GM23338 (cell line): ENCODE results near the gene ROBO1. TPM values are rescaled to one million over a fixed set of nuclear protein-coding genes. Genes with fewer than 3 reads are reported as not detected.

Experiments used
- ATAC-seq: fragments of 200-7000 bp; cut with Tn5 transposase; 3 replicates; pipeline ENCODE4 v1.9.1; 2020
- DNase-seq: peaks from one replicate; pipeline ENCODE4 v3.0.0-alpha.2; 2015; ENCODE audit warnings: low spot score
- H2AFZ ChIP-seq: fragments of 200-600 bp; sonication (generic); 2 replicates; pipeline ENCODE4 v1.8.0; 2016; ENCODE audit warnings: antibody characterized with exemption, mild to moderate bottlenecking, moderate library complexity
- H3F3A ChIP-seq: fragments of 200-600 bp; sonication (generic); replicated peaks from 2 replicates; pipeline ENCODE4 v1.8.0; 2017; ENCODE audit warnings: antibody characterized with exemption, mixed run types, low read depth
- H3K27ac ChIP-seq: fragments of 200-600 bp; sonication (generic); 2 replicates; pipeline ENCODE4 v1.6.1; 2016; ENCODE audit warnings: low read depth
- H3K27me3 ChIP-seq: fragments of 200-600 bp; sonication (generic); 2 replicates; pipeline ENCODE4 v1.8.0; 2016; ENCODE audit warnings: mild to moderate bottlenecking, mixed run types, moderate library complexity; ENCODE audit not compliant: insufficient read depth
- H3K36me3 ChIP-seq: fragments of 200-600 bp; sonication (generic); 2 replicates; pipeline ENCODE4 v1.8.0; 2016; ENCODE audit warnings: mild to moderate bottlenecking; ENCODE audit not compliant: insufficient read depth
- H3K4me1 ChIP-seq: fragments of 200-600 bp; sonication (generic); 2 replicates; pipeline ENCODE4 v1.8.0; 2016; ENCODE audit warnings: mild to moderate bottlenecking, moderate library complexity; ENCODE audit not compliant: insufficient read depth
- H3K4me2 ChIP-seq: fragments of 200-600 bp; sonication (generic); 2 replicates; pipeline ENCODE4 v1.7.1; 2017; ENCODE audit warnings: mixed run types
- H3K4me3 ChIP-seq: fragments of 200-600 bp; sonication (generic); 2 replicates; pipeline ENCODE4 v1.6.1; 2016; ENCODE audit warnings: mixed run types
- H3K79me2 ChIP-seq: fragments of 200-600 bp; sonication (generic); replicated peaks from 2 replicates; pipeline ENCODE4 v1.8.0; 2017; ENCODE audit warnings: mild to moderate bottlenecking; ENCODE audit not compliant: insufficient read depth
- H3K9me2 ChIP-seq: fragments of 200-600 bp; sonication (generic); 2 replicates; pipeline ENCODE4 v1.8.0; 2017; ENCODE audit not compliant: insufficient read depth
- H4K20me1 ChIP-seq: fragments of 200-600 bp; sonication (generic); replicated peaks from 2 replicates; pipeline ENCODE4 v1.8.0; 2017; ENCODE audit warnings: mild to moderate bottlenecking; ENCODE audit not compliant: insufficient read depth
- H3K27ac Mint-ChIP-seq: 2 replicates; pipeline ENCODE4 v1.8.0; 2020; ENCODE audit warnings: inconsistent platforms, mild to moderate bottlenecking, moderate library complexity, mixed read lengths
- H3K27me3 Mint-ChIP-seq: 3 replicates; pipeline ENCODE4 v1.8.0; 2022; ENCODE audit warnings: low read depth, mild to moderate bottlenecking, moderate library complexity, mixed read lengths, inconsistent platforms; ENCODE audit not compliant: insufficient read depth, poor library complexity
- H3K36me3 Mint-ChIP-seq: 3 replicates; pipeline ENCODE4 v1.8.0; 2021; ENCODE audit warnings: low read depth, mild to moderate bottlenecking, inconsistent platforms, moderate library complexity, mixed read lengths
- H3K4me1 Mint-ChIP-seq: 3 replicates; pipeline ENCODE4 v1.8.0; 2020; ENCODE audit warnings: mild to moderate bottlenecking, inconsistent platforms, mixed read lengths
- H3K4me3 Mint-ChIP-seq: 3 replicates; pipeline ENCODE4 v1.8.0; 2021; ENCODE audit warnings: moderate library complexity, mild to moderate bottlenecking, inconsistent platforms, mixed read lengths
- H3K9me3 Mint-ChIP-seq: 3 replicates; pipeline ENCODE4 v1.8.0; 2020; ENCODE audit warnings: moderate library complexity, mild to moderate bottlenecking, inconsistent platforms, mixed read lengths
- CREB1 ChIP-seq: fragments of 250-450 bp; sonication (Bioruptor Pico); IDR thresholded peaks from 2 replicates; pipeline ENCODE4 v1.5.0; 2020; ENCODE audit warnings: low read depth, mild to moderate bottlenecking, moderate library complexity
- EZH2 ChIP-seq: fragments of 200-600 bp; sonication (generic); IDR thresholded peaks from one replicate; pipeline ENCODE4 v1.8.0; 2017; ENCODE audit warnings: antibody characterized with exemption, mild to moderate bottlenecking, low read depth; ENCODE audit not compliant: unreplicated experiment
- EZH2phosphoT487 ChIP-seq: fragments of 200-600 bp; sonication (generic); IDR thresholded peaks from one replicate; pipeline ENCODE4 v1.8.1; 2018; ENCODE audit warnings: antibody characterized with exemption; ENCODE audit not compliant: unreplicated experiment
- JUNB ChIP-seq: IDR thresholded peaks from one replicate; pipeline ENCODE4 v1.6.1; 2016; ENCODE audit warnings: antibody characterized with exemption; ENCODE audit not compliant: unreplicated experiment
- NANOG ChIP-seq: IDR thresholded peaks from 2 replicates; pipeline ENCODE4 v1.6.1; 2016; ENCODE audit warnings: antibody characterized with exemption, borderline replicate concordance
- POLR2AphosphoS5 ChIP-seq: IDR thresholded peaks from 2 replicates; pipeline ENCODE4 v1.6.1; 2016; ENCODE audit warnings: antibody characterized with exemption, low read depth
- ZNF114 ChIP-seq: fragments of 250-450 bp; sonication (Bioruptor Pico); IDR thresholded peaks from 2 replicates; pipeline ENCODE4 v1.5.0; 2020; ENCODE audit warnings: mild to moderate bottlenecking, moderate library complexity
- ZNF331 ChIP-seq: fragments of 250-450 bp; sonication (Bioruptor Pico); IDR thresholded peaks from 2 replicates; pipeline ENCODE4 v1.5.0; 2020; ENCODE audit warnings: low read depth, mild to moderate bottlenecking, moderate library complexity
- polyA plus RNA-seq: library from polyadenylated mRNA; unstranded; fragments of >200 nt; fragmentation: Nextera tagmentation; extraction: Ambion mirVana; gene quantifications from 2 replicates; pipeline ENCODE4 v1.2.1, GENCODE V29; 2016
- total RNA-seq: library from RNA; depleted of rRNA; stranded (reverse); fragments of >200 nt; shearing (Covaris generic); gene quantifications from 2 replicates; pipeline ENCODE4 v1.2.3, GENCODE V29; 2014
- TF ChIP-seq, protein P1 (sequence below): IDR thresholded peaks from 2 replicates; pipeline ENCODE4 v1.6.1; 2016; ENCODE audit warnings: antibody characterized with exemption
- TF ChIP-seq, protein P2 (sequence below), 2 experiments: fragments of 200-600 bp in 1 of 2; sonication (generic) in 1 of 2; conservative IDR thresholded peaks; 2 replicates each; pipeline versions ENCODE4 v1.5.1 to v1.6.1; 2016 to 2017; ENCODE audit warnings: antibody characterized with exemption in 2 of 2, low read depth in 2 of 2, mild to moderate bottlenecking in 2 of 2, moderate library complexity in 1 of 2

The ROBO1 gene
- total and polyA plus RNA-seq, 2 experiments from 2014 or later, result 19.2 to 78.3 TPM

DNA sequence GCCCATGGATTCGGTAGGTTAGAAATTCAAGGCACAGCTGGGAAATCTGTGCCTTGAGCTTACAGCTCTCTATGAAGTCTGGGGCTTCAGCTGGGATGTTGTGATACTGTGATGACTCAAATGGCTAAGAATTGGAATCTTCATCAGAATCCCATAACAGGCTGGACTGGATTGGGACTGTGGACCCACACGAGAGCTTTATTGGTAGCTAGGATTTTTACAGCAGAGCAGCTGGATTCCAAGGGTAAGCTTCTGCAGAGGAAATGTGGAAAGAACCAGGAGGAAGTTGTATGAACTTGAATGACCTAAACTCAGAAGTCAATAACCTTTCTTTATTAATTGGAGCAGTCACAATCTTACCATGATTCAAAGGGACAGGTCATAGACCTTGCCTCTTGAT is 1187.1 kb downstream of the ROBO1 start (continued):
- TF ChIP-seq, protein P1, sequence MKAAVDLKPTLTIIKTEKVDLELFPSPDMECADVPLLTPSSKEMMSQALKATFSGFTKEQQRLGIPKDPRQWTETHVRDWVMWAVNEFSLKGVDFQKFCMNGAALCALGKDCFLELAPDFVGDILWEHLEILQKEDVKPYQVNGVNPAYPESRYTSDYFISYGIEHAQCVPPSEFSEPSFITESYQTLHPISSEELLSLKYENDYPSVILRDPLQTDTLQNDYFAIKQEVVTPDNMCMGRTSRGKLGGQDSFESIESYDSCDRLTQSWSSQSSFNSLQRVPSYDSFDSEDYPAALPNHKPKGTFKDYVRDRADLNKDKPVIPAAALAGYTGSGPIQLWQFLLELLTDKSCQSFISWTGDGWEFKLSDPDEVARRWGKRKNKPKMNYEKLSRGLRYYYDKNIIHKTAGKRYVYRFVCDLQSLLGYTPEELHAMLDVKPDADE, result no peak
- TF ChIP-seq POLR2AphosphoS5, result no peak
- TF ChIP-seq, protein P2, sequence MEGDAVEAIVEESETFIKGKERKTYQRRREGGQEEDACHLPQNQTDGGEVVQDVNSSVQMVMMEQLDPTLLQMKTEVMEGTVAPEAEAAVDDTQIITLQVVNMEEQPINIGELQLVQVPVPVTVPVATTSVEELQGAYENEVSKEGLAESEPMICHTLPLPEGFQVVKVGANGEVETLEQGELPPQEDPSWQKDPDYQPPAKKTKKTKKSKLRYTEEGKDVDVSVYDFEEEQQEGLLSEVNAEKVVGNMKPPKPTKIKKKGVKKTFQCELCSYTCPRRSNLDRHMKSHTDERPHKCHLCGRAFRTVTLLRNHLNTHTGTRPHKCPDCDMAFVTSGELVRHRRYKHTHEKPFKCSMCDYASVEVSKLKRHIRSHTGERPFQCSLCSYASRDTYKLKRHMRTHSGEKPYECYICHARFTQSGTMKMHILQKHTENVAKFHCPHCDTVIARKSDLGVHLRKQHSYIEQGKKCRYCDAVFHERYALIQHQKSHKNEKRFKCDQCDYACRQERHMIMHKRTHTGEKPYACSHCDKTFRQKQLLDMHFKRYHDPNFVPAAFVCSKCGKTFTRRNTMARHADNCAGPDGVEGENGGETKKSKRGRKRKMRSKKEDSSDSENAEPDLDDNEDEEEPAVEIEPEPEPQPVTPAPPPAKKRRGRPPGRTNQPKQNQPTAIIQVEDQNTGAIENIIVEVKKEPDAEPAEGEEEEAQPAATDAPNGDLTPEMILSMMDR (conservative IDR thresholded peaks at IDR 0.05; ENCODE audit: low read depth in 2 of 2), result no peak

DNA sequence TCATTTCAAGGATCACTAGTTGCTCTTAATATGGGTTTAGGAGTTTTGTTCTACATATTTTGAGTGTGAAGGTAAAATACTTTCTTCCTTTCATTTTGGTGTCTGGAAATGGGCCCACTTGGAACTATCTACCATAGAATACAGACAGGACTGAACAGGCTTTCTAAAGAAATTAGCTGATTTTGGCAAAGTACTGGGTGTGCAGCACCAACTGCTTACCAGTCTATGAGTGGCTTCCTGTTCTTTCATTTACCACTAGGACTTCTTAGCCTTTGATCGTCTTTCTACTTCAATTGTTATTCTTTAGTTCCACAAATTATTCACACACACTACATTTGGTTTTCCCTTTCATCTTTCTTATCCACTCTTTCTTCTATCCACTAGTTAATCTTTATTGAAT is 1196.3 kb downstream of the ROBO1 start:
- no peak overlapping the region for H3K4me3 Mint-ChIP-seq
- no peak overlapping the region for H3K4me2 ChIP-seq

DNA sequence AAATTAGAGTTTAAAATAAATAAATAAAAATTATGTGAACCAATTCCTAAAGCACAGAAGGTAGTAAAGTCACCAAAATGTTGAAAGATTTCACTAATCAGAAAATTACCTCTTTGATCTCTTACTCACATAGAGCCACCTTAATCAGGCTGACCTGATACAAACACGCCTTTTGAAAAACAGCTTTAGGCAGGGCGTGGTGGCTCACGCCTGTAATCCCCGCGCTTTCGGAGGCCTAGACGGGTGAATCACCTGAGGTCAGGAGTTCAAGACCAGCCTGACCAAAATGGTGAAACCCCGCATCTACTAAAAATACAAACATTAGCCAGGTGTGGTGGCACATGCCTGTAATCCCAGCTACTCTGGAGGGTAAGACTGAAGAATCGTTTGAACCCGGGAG is 1197.3 kb downstream of the ROBO1 start:
- no peaks in the 10 kb centered on the region for H3F3A ChIP-seq
- H3K4me1 Mint-ChIP-seq, result peaks cover 10% of the 10 kb centered on the region
- H3K4me1 ChIP-seq, result peaks cover 26% of the 10 kb centered on the region
- H3K9me2 ChIP-seq, result peaks cover 8% of the 10 kb centered on the region; the same call in 1 of the 2 replicates
- H3K9me3 Mint-ChIP-seq, result peaks cover 12% of the 10 kb centered on the region
- DNase-seq (no peak), ATAC-seq (no peak)
- H3K36me3 ChIP-seq, result no peaks in the 10 kb centered on the region
- no peak overlapping the region for H3K27ac ChIP-seq
- no peak overlapping the region for H3K4me2 ChIP-seq
- no peaks in the 10 kb centered on the region for H4K20me1 ChIP-seq
- no peak overlapping the region for H3K4me3 ChIP-seq
- H3K27ac Mint-ChIP-seq, result no peak overlapping the region
- no peak overlapping the region for H3K4me3 Mint-ChIP-seq
- no peaks in the 10 kb centered on the region for H3K79me2 ChIP-seq
- TF ChIP-seq CREB1 (CRISPR knock-in tag) (no peak), EZH2phosphoT487 (no peak), JUNB (no peak), ZNF331 (CRISPR knock-in tag) (no peak)
- TF ChIP-seq, protein P1, result no peak
- no peaks in the 10 kb centered on the region for H3K27me3 Mint-ChIP-seq
- no peaks in the 10 kb centered on the region for H3K27me3 ChIP-seq
- H3K36me3 Mint-ChIP-seq, result peaks cover 12% of the 10 kb centered on the region
- H2AFZ ChIP-seq, result no peak overlapping the region

More for the DNA sequence above, 1196.3 kb downstream of the ROBO1 start:
- Histone ChIP-seq H3K36me3 (no peaks in the 10 kb centered on the region), H3K9me2 (0 out of 2 replicates have a peak, but pooled peaks cover 3% of the 10 kb centered on the region), H3K27me3 (no peaks in the 10 kb centered on the region), H2AFZ (no peak overlapping the region), H3K4me3 (no peak overlapping the region), H3K27ac (no peak overlapping the region), H3K4me1 (peaks cover 26% of the 10 kb centered on the region), H3K79me2 (no peaks in the 10 kb centered on the region), H3F3A (no peaks in the 10 kb centered on the region), H4K20me1 (no peaks in the 10 kb centered on the region)
- H3K4me1 Mint-ChIP-seq, result peaks cover 10% of the 10 kb centered on the region
- no peaks in the 10 kb centered on the region for H3K27me3 Mint-ChIP-seq
- DNase-seq (no peak), ATAC-seq (no peak)
- peaks cover 2% of the 10 kb centered on the region; the same call in 2 of the 3 replicates for H3K9me3 Mint-ChIP-seq
- H3K27ac Mint-ChIP-seq, result no peak overlapping the region
- H3K36me3 Mint-ChIP-seq, result peaks cover 2% of the 10 kb centered on the region; the same call in 1 of the 3 replicates
- TF ChIP-seq EZH2 (no peak), NANOG (no peak), ZNF114 (CRISPR knock-in tag) (no peak)
- TF ChIP-seq, protein P1, result no peak
